Skeletal muscle tissue (tissue), 4 donors: Measurements from ENCODE around the gene KIF26B. TPM values are rescaled to one million over a fixed set of nuclear protein-coding genes. Genes with fewer than 3 reads are reported as not detected.

Source experiments
- H3K27ac ChIP-seq: one replicate; pipeline ENCODE4 v1.7.0; 2013; ENCODE audit warnings: mild to moderate bottlenecking, low read depth, low read length, inconsistent platforms
- H3K27me3 ChIP-seq, 3 donors: one replicate each; pipeline ENCODE4 v1.7.0; 2013; ENCODE audit warnings: low read length in 3 of 3; ENCODE audit not compliant: control insufficient read depth in 3 of 3, insufficient read depth in 3 of 3
- H3K36me3 ChIP-seq, 3 donors: one replicate each; pipeline ENCODE4 v1.7.0; 2013; ENCODE audit warnings: low read length in 3 of 3; ENCODE audit not compliant: control insufficient read depth in 3 of 3, insufficient read depth in 3 of 3
- H3K4me1 ChIP-seq, 3 donors: one replicate each; pipeline ENCODE4 v1.7.0; 2013; ENCODE audit warnings: low read length in 3 of 3, mild to moderate bottlenecking in 3 of 3; ENCODE audit not compliant: control insufficient read depth in 3 of 3, insufficient read depth in 3 of 3
- H3K4me3 ChIP-seq, 3 donors: one replicate each; pipeline ENCODE4 v1.7.0; 2013; ENCODE audit warnings: low read length in 3 of 3
- H3K9ac ChIP-seq, 3 donors: one replicate each; pipeline ENCODE4 v1.7.0; 2013; ENCODE audit warnings: low read length in 3 of 3, mild to moderate bottlenecking in 3 of 3, moderate library complexity in 2 of 3, low read depth in 1 of 3
- H3K9me3 ChIP-seq, 3 donors: one replicate each; pipeline ENCODE4 v1.7.0; 2013; ENCODE audit warnings: low read length in 3 of 3; ENCODE audit not compliant: control insufficient read depth in 3 of 3
- total RNA-seq: library from RNA; depleted of rRNA; stranded (reverse); fragments of >200 nt; gene quantifications from one replicate; pipeline ENCODE4 v1.2.3, GENCODE V29; 2014
- donor health status: Osteomylitis.

KIF26B gene
- total RNA-seq, 1 donor from 2014 or later, result 0.52 TPM

DNA sequence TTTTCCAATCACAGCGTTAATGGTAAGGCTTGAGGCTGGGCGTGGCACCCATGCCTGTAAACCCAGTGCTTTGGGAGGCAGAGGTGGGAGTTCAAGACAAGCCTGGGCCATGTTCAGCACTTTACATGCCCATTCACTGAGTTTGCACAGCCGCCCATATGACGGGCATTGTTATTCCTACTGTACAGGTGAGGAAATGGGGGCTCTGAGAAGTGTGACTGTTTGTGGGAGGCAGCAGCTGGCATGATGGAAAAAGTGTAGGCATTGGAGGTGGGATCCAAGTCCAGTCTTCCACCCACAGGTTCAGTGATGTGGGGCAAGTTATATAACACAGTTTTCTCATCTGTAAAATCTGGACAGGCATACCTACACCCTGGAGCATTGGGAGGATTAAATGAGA, 445.9 kb downstream of the KIF26B start:
- H3K9me3 ChIP-seq, result no peaks in the 10 kb centered on the region
- no peak overlapping the region for H3K9ac ChIP-seq
- H3K27me3 ChIP-seq, result peaks cover 0 to 7% (median 3%) of the 10 kb centered on the region in 3 donors
- no peaks in the 10 kb centered on the region for H3K36me3 ChIP-seq
- H3K27ac ChIP-seq, result no peak overlapping the region
- H3K4me1 ChIP-seq, result peaks cover 6 to 8% (median 7%) of the 10 kb centered on the region in 3 donors
- no peak overlapping the region for H3K4me3 ChIP-seq

DNA sequence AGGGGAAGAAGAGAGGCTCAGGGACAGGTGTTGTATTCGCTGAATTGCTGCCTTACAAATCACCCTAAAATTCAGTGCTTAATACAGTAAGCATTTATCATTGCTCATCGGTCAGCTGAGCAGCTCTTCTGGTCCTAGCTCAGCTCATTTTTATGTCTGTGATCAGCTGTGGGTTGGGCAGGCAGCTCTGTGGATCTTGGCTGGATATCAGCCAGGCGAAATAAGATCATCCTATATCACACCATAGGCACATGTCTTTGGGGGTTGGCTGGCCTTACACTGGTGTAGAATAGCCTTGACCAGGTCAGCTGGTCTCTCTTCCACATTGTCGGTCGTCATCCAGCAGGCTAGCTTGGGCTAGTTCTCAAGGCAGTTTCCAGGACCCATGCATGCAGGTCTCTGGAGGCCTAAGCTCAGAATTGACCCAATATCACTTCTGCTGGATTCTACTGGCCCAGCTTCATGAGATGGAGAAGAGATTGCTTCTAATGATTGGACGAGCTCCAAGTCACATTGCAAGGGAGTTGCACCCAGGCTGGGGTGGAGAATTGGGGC, 448.6 kb downstream of the KIF26B start:
- H3K9ac ChIP-seq, result no peak overlapping the region
- H3K27ac ChIP-seq, result no peak overlapping the region
- peaks cover 0 to 9% (median 4%) of the 10 kb centered on the region in 3 donors for H3K27me3 ChIP-seq
- H3K4me3 ChIP-seq, result no peak overlapping the region
- no peaks in the 10 kb centered on the region for H3K9me3 ChIP-seq
- H3K36me3 ChIP-seq, result no peaks in the 10 kb centered on the region
- peaks cover 3 to 8% (median 4%) of the 10 kb centered on the region in 3 donors for H3K4me1 ChIP-seq

DNA sequence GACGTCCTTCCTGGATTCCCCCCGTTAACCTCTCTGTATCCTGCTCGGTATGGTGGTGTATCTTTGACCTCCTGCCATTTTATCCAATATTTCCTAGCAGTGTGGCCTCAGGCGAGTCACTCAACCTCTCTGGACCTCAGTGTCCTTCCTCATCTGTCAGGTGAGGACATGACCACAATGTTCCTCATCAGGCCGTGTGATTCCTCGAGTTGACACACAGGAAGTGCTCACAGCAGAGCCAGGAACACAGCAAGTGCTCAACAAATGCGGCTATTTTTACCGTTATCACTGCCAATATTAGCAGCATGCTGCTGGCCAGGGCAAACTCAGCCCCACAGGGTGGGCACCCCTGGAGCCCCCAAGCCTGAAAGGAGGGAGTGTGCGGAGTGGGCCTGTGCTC, 450.2 kb downstream of the KIF26B start:
- Histone ChIP-seq H3K27me3 (peaks cover 0 to 9% (median 4%) of the 10 kb centered on the region in 3 donors), H3K4me1 (no peaks in the 10 kb centered on the region), H3K9ac (no peak overlapping the region), H3K27ac (no peak overlapping the region), H3K36me3 (no peaks in the 10 kb centered on the region), H3K9me3 (no peaks in the 10 kb centered on the region), H3K4me3 (no peak overlapping the region)

DNA sequence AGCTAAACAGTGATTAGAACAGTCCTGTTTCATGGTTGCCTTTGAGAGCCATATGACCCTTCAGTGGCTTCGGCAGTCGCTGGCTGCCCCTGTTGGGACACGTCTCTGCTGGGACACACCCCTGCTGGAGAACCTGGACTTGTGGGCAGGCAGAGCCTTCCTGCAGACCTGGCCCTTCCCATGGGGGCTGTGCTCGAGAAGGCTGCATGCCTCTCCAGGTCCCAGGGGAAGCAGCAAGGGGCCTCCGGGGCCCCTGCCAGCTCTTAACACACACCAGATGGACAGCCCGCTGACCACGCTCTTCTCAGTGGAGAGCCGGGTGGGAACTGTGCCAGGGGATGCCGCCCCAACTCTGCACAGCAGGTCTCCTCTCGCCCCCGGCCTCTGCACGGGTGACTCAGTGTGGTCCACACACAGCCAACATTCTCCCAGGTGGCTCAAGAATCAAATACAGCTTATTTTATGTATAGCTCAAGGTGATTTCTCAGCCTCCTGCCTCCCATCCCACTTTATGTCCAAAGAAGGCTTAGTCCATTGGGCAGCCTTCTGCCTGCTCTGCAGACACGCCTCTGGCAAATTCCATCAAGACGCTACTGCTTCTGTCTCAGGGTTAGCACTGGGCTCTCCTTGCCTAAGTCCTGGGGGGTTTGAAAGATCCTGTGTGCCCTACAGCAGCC, 450.8 kb downstream of the KIF26B start:
- Histone ChIP-seq H3K36me3 (no peaks in the 10 kb centered on the region), H3K27me3 (peaks cover 0 to 9% (median 4%) of the 10 kb centered on the region in 3 donors), H3K9me3 (no peaks in the 10 kb centered on the region), H3K9ac (no peak overlapping the region), H3K4me1 (no peaks in the 10 kb centered on the region), H3K27ac (no peak overlapping the region), H3K4me3 (no peak overlapping the region)

DNA sequence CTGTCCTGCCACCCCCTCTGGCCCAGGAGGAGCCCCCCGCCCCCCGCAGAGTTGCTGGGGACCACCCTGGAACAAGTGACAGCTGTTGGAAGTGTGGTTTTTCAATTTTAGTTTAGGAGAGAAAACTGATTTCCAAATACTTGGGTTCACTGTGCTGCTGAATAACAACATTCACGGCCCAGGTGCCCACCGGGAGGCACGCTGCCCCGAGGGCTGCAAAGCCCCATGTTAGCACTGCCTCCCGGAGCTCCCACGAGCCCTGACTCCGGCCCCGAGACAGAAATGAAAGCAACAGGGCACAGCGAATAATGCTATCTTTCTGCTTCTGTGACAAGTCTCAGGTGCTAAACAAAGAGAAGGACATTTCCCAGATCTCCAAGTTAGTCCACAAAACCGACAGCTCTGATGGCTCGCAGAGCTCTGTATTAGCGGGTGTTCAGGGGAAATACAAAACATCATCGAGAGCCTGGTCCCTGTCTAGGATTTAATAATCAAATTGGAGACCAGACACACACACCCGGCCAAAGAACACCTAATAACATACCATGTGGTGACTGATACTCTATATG, 451.5 kb downstream of the KIF26B start:
- Histone ChIP-seq H3K9me3 (no peaks in the 10 kb centered on the region), H3K4me3 (no peak overlapping the region), H3K27ac (no peak overlapping the region), H3K9ac (no peak overlapping the region), H3K36me3 (no peaks in the 10 kb centered on the region), H3K4me1 (no peaks in the 10 kb centered on the region), H3K27me3 (peaks cover 0 to 9% (median 4%) of the 10 kb centered on the region in 3 donors)

DNA sequence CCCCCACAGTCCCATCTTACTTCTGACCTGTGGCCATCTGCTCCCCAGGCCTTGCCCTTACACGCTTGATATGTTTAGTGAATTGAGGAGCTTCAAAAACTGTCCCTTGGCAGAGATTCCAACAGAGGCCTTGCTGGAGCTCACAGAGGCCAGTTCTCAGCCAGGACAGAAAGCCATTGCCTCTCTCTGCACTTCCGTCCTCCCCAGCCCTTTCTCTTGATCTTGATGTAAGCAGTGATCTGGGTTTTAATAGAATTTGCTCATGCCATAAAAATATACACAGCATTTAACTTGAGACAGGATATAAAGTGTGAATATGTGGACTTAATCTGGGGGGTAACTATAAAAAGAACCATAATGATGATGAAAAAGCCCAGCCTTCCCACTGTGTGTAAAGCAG, 453.5 kb downstream of the KIF26B start:
- Histone ChIP-seq H3K4me3 (no peak overlapping the region), H3K27ac (no peak overlapping the region), H3K4me1 (no peaks in the 10 kb centered on the region), H3K9me3 (no peaks in the 10 kb centered on the region), H3K9ac (no peak overlapping the region), H3K27me3 (peaks cover 0 to 4% (median 4%) of the 10 kb centered on the region in 3 donors), H3K36me3 (no peaks in the 10 kb centered on the region)

DNA sequence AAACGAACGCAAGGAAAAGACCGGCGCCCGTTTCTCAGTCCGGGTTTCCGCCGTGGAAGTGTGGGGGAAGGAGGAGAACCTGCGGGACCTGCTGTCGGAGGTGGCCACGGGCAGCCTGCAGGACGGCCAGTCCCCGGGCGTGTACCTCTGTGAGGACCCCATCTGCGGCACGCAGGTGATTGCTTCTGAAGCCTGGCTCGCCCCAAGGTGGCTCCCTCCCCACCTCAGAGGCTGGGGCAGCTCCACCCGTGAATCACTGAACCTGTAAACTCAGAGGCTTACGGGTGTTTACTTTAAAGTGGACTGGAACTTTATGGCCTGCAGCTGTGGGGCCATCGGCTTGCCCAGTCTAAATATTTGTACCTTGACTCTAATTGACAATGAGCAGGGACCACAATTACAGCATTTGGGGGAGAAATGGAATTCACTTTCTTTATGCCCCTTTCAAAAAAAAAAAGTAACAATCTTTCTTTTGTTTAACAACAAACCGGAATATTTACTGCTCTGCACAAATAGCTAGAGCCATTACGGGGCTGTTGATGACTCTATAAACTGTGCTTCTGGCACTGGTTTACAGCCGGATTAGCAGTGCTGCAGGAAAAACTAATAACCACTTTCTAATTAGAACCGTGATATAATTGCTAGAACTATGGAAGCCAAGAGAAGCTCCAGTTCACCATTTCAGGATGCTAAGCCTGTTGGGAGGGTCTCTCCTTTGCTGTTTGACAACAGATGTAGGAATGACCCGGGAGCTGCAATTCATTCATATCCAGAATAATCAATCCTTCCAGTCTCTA, 454.8 kb downstream of the KIF26B start:
- no peaks in the 10 kb centered on the region for H3K4me1 ChIP-seq

DNA sequence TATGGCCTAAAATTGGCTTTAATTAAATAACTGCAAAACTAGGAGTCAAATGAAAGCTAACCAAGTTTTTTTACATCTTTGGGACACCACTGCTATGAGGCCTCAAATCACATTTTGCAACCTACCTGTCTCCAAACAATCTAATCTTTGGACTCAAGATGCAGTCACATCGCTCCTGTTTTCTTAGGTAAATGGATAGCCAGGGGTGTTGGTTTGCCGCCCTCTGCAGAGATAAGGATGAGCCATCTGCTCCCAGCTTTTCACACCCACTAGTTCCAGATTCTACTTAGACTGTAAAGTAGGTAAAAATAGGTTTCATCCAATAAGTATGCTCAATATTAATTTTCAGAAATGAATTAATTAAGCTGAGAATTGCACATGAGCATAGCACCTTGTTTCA, 456.5 kb downstream of the KIF26B start:
- no peak overlapping the region for H3K4me3 ChIP-seq
- no peaks in the 10 kb centered on the region for H3K4me1 ChIP-seq
- no peaks in the 10 kb centered on the region for H3K9me3 ChIP-seq
- H3K27ac ChIP-seq, result no peak overlapping the region
- no peaks in the 10 kb centered on the region for H3K36me3 ChIP-seq
- no peak overlapping the region for H3K9ac ChIP-seq
- H3K27me3 ChIP-seq, result no peaks in the 10 kb centered on the region

More for the DNA sequence above, 454.8 kb downstream of the KIF26B start:
- Histone ChIP-seq H3K9ac (no peak overlapping the region), H3K36me3 (no peaks in the 10 kb centered on the region), H3K27ac (no peak overlapping the region), H3K27me3 (peaks cover 0 to 4% (median 4%) of the 10 kb centered on the region in 3 donors), H3K9me3 (no peaks in the 10 kb centered on the region), H3K4me3 (no peak overlapping the region)

DNA sequence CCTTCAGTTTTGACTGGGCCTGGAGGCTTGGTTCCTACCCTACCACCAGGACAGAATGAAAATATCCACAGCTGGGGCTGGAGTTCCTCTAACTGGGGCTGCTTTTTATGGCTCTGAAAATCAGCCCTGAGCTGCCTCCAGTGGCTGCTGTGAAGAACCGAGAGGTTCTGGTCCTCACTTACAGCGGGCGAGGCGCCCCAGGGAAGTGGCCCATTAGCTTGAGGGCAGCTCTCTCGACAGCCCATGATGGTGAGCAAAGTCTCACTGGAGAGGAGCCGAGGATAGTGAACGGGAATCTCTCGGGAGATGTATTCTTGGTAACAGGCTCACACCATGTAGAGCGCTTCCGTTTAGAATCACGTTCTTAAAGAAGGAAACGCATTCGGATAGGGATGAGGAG, 459.7 kb downstream of the KIF26B start:
- Histone ChIP-seq H3K9me3 (no peaks in the 10 kb centered on the region), H3K9ac (no peak overlapping the region), H3K4me1 (no peaks in the 10 kb centered on the region), H3K27ac (no peak overlapping the region), H3K36me3 (no peaks in the 10 kb centered on the region), H3K4me3 (no peak overlapping the region), H3K27me3 (no peaks in the 10 kb centered on the region)

DNA sequence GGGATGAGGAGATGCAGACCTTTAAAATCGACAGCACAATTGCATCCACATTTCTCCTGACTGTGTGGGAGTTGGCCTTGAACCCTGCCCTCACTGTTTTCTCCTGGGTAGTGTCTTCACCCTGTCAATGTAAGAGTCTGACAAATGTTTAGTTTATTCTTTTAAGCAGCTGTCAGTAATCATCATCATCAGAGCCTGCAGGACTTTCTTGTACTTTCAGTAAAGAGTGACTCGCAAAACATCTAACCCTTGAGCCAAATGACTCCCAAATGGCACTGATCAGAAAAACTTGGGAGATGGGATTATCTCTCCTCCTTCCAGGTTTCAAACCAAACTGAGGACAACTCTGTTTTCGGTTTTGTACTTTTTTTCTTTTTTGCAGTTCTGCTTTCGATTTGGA, 460.2 kb downstream of the KIF26B start:
- Histone ChIP-seq H3K9me3 (no peaks in the 10 kb centered on the region), H3K27ac (no peak overlapping the region), H3K4me3 (no peak overlapping the region), H3K36me3 (no peaks in the 10 kb centered on the region), H3K27me3 (no peaks in the 10 kb centered on the region), H3K4me1 (no peaks in the 10 kb centered on the region), H3K9ac (no peak overlapping the region)
